Ovary (tissue), 3 donors: ENCODE data around the gene ALDOA.

Experiments
- CTCF ChIP-seq, 3 donors: fragments of 450-650 bp in 2 of 3; fragments of 200-600 bp in 1 of 3; IDR thresholded peaks; one replicate each; pipeline versions ENCODE4 v1.5.1 to v1.8.0; 2016 to 2022; ENCODE audit warnings: antibody characterized with exemption in 3 of 3, mild to moderate bottlenecking in 1 of 3
- EP300 ChIP-seq: sonication (generic); formaldehyde crosslinking; IDR thresholded peaks from one replicate; pipeline ENCODE4 v1.6.1; 2017; ENCODE audit warnings: antibody characterized with exemption
- POLR2A ChIP-seq: fragments of 450-650 bp; IDR thresholded peaks from one replicate; pipeline ENCODE4 v1.6.1; 2017; ENCODE audit warnings: antibody characterized with exemption, mild to moderate bottlenecking, moderate library complexity
- donor health status: DM: no; HTN: no; CAD: no.

DNA sequence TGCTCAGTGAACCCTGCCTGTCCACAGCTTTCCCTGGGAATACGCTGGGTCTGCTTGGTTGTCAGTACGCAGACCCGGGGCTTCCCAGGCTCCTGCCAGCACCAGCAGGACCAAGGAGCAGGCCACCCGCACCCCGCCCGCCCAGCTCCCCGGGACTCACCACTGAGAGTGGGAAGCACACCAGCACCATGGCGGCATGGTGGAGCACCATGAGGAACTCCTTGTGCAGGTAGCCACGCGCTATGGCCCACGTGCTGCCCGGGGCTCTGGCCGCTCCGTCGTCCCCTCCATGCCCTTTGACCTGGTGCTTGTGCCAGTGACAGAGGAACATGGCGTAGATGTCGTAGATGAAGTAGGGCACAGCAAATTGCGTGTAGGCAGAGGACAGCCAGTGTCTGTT lies 39.1 kb upstream of the ALDOA start:
- TF ChIP-seq CTCF (IDR thresholded peaks at IDR 0.05) (no peak), EP300 (no peak), POLR2A (no peak)
